Measurements from ENCODE around the gene GABARAP. TPM values are rescaled to one million over a fixed set of nuclear protein-coding genes. Genes with fewer than 3 reads are reported as not detected.

Gene GABARAP
- total RNA-seq, 6 donors from 2014 or later: 381 to 631 (median 601) TPM

GRCh38 chr17:7215136-7215638 lies 27.1 kb downstream of the GABARAP start:
- WGBS, 2 donors: 25 to 32% methylated on average over 9 of the region's 9 CpGs
- Histone ChIP-seq H3K27ac (peak overlapping the region; percentile 42 to 100 (median 84)), H3K36me3 (no peaks in the 10 kb centered on the region), H3K9me3 (no peaks in the 10 kb centered on the region), H3K4me3 (peak overlapping the region in 3 of 4 donors; percentile 53 to 59 (median 54)), H3K27me3 (no peaks in the 10 kb centered on the region), H3K4me1 (peaks cover 46 to 61% (median 49%) of the 10 kb centered on the region in 4 donors)
- DNase-seq (no peak), ATAC-seq (ENCODE audit: low FRiP score in 2 of 2) (no peak)
- TF ChIP-seq POLR2AphosphoS5 (IDR thresholded peaks at IDR 0.05): no peak

DNA sequence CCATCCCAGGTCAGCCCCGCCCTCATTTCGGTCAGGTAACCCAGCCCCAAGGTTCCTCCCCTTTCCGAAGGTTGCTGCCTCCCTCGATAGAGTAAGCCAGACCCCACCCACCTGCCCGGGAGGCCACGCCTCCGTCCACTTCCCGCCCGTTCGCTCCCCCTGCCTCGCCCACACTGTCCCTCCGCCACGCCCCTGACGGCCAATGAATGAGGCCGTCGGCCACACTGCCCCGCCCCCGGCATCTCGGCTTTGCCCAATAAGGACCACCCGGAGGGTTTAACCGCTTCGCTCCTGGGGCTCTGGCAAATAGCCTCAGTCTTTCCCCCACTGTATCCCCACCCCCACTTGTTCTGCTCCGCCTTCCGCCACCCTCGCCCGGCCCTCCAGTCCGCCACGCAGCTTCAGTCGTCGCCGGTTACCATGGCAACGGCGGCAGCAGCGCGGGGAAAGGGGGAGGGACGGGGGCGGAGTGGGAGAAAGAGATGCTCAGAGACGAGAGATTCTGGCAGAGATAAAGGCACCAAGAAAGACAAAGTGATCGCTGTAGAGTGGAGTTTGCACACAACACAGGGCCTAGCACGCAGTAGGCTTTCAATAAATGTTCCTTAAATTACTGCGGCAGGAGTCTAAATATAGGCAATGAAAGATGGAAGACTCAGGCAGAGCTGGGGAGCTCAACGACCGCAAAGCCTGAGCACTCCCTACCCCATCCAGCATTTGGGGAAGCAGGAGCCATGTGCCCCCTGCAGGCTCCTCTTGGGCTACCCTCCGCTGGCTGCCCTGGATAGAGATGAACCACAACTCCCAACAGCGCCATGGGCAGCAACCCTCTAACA lies 27.7 kb downstream of the GABARAP start:
- Histone ChIP-seq H3K4me3 (peak overlapping the region; percentile 21 to 59 (median 54)), H3K27me3 (no peaks in the 10 kb centered on the region), H3K27ac (peak overlapping the region; percentile 42 to 100 (median 84)), H3K9me3 (no peaks in the 10 kb centered on the region), H3K4me1 (peaks cover 46 to 60% (median 49%) of the 10 kb centered on the region in 4 donors), H3K36me3 (no peaks in the 10 kb centered on the region)
- peak; percentile 98 to 99 for DNase-seq
- peak; percentile 94 to 96 for ATAC-seq (ENCODE audit: low FRiP score in 2 of 2)
- TF ChIP-seq POLR2AphosphoS5 (IDR thresholded peaks at IDR 0.05) (peak; percentile 32 to 62), POLR2A (IDR thresholded peaks at IDR 0.05) (peak in 1 of 4 donors; percentile 18), CTCF (IDR thresholded peaks at IDR 0.05) (peak; percentile 31 to 58 (median 39)), EP300 (IDR thresholded peaks at IDR 0.05) (peak in 1 of 4 donors; percentile 3)
- 0 to 1% methylated on average over 35 to 40 of the region's 45 CpGs for WGBS, 2 donors

DNA sequence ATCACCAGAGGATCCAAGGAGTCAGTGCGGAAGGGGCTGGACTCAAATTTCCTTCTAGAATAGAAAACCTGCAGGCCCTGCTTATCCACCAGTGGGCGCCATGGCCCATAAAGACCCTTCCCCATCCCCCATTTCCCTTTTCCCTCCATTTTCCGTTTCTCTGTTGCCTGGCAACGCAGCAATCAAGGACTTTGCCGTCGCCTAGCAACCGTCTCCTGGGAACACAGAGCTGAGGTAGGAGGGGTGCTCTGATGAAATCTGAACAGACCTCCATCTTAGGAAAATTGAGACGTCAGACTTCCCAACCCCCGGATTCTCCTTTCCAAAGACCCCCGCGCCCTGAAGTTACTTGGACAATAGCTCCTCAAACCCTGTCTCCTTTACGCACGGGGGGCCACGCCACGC lies 28.4 kb downstream of the GABARAP start:
- Histone ChIP-seq H3K4me1 (peaks cover 41 to 54% (median 43%) of the 10 kb centered on the region in 4 donors), H3K9me3 (no peaks in the 10 kb centered on the region), H3K36me3 (no peaks in the 10 kb centered on the region), H3K27me3 (no peaks in the 10 kb centered on the region), H3K4me3 (peak overlapping the region in 3 of 4 donors; percentile 53 to 59 (median 54)), H3K27ac (peak overlapping the region; percentile 42 to 99 (median 60))
- ATAC-seq (ENCODE audit: low FRiP score in 2 of 2) (peak in 1 of 2 donors; percentile 2), DNase-seq (peak in 1 of 2 donors; percentile 69)
- 5 to 7% methylated on average over 15 of the region's 15 CpGs for WGBS, 2 donors
- no peak for TF ChIP-seq EP300 (IDR thresholded peaks at IDR 0.05)
- no peak for TF ChIP-seq POLR2A (IDR thresholded peaks at IDR 0.05)
- TF ChIP-seq CTCF (IDR thresholded peaks at IDR 0.05): peak in 4 of 6 experiments; percentile 19 to 36 (median 28)
- no peak for TF ChIP-seq POLR2AphosphoS5 (IDR thresholded peaks at IDR 0.05)

DNA sequence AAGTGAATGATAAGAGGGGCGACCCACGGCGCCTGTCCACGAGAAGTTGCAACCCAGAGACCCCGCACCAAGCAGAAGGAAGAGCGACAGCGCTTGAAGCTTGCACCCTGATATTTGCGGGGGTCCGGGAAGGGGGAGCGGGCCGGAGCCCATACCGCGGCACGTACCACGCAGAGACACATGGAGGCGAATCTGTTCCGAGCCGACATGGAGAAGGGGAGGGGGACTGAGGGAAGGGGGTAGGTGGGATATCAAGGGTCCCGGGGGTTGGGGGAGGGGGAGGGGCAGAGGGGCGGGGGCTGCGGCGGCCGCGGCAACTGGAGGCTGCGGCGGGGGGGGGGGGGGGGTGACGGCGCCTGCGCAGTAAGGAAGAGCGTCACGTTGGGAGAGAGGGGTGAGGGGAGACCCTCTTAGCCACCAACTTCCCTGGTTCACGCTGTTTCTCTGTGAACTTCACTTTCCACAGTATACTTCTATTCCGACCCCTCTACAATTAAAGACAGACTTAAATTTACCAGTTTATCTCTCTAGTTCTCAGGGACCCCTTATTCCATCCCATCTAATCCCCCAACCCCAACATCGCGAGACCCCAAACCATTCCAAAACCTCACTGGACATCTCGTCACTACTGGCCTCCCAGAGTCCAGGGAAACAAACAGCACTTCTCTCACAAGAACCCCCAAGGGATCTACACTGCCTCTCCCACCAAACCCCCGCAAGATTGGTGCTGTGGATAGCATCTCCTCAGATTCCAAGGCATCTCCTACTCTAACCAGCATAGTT lies 30.6 kb downstream of the GABARAP start:
- ATAC-seq (ENCODE audit: low FRiP score in 2 of 2): no peak
- Histone ChIP-seq H3K4me1 (peaks cover 25 to 33% (median 26%) of the 10 kb centered on the region in 4 donors), H3K27ac (no peak overlapping the region), H3K9me3 (no peaks in the 10 kb centered on the region), H3K4me3 (no peak overlapping the region), H3K27me3 (no peaks in the 10 kb centered on the region), H3K36me3 (no peaks in the 10 kb centered on the region)
- no peak for DNase-seq
- 49 to 59% methylated on average over 30 to 31 of the region's 37 CpGs for WGBS, 2 donors
- TF ChIP-seq POLR2A (IDR thresholded peaks at IDR 0.05) (no peak), POLR2AphosphoS5 (IDR thresholded peaks at IDR 0.05) (no peak), EP300 (IDR thresholded peaks at IDR 0.05) (no peak), CTCF (IDR thresholded peaks at IDR 0.05) (no peak)

Measured in upper lobe of left lung (tissue), 6 donors.